Measurements from ENCODE around the gene LXN.
"Not testable (repeated sequence)": the region's sequence is repeated elsewhere in the genome, so short reads cannot be mapped to it uniquely, and the experiment has no call there.

Gene LXN

DNA sequence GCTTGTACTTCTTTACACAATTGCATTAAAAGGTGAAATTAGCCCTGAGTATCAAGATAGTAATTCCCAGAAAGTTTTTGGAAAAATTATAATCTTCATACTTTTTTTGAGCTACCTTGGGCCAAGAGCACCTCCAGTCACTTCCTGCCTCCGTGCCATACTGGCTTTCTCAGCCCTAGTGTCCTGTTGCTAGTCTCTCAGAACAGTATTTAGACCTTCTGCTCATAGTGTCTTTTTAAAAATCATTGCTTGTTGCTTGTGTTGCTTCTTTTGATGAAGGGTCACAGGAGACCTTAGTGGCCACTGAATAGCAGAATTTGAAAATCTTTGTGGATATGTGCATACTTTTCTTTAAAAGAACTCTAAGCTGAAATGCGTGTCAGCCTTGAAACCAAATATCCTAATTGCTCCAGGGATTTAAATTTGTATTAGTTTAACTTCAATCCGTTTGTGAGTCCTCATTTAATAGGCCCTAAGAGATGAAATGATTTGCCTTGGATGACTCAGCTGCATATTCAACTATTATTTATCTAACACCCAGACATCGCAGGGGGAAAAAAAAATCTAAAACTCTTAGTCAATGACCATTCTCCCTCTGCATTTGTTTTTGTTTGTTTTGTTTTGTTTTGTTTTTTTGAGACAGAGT, 29.1 kb upstream of the LXN start:
- H3K27ac ChIP-seq (ENCODE audit: low read depth, low read length), result no peak overlapping the region
- H3K36me3 ChIP-seq (ENCODE audit: control insufficient read depth, insufficient read depth, low read length), result no peaks in the 10 kb centered on the region
- H3K4me3 ChIP-seq (ENCODE audit: low read length), result no peak overlapping the region
- H3K4me1 ChIP-seq (ENCODE audit: control insufficient read depth, insufficient read depth, low read length), result no peaks in the 10 kb centered on the region
- H3K9ac ChIP-seq (ENCODE audit: low read length), result no peak overlapping the region
- no peaks in the 10 kb centered on the region for H3K27me3 ChIP-seq (ENCODE audit: control insufficient read depth, insufficient read depth, low read length)

DNA sequence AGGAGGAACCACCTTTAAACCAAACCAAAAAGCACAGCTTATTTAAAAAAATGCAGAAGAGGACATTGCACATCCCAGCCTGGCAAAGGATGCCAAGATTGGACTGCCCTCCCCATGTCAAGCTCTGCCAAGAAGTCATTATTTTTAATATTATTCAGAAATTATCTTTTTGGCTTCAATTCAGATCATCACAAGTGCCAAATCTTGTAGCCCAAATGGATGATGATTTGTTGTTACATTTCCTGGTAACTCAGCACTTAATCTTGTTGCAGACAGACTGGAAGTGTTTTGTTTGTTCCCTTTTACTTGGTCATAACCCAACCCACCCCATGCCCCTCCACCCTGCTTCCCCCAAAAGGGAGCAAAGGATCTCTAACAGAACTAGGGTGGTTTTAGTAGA, 28.1 kb upstream of the LXN start:
- H3K27me3 ChIP-seq (ENCODE audit: control insufficient read depth, insufficient read depth, low read length), result no peaks in the 10 kb centered on the region
- H3K4me3 ChIP-seq (ENCODE audit: low read length), result no peak overlapping the region
- no peaks in the 10 kb centered on the region for H3K36me3 ChIP-seq (ENCODE audit: control insufficient read depth, insufficient read depth, low read length)
- no peak overlapping the region for H3K27ac ChIP-seq (ENCODE audit: low read depth, low read length)
- H3K9ac ChIP-seq (ENCODE audit: low read length), result no peak overlapping the region
- no peaks in the 10 kb centered on the region for H3K4me1 ChIP-seq (ENCODE audit: control insufficient read depth, insufficient read depth, low read length)

DNA sequence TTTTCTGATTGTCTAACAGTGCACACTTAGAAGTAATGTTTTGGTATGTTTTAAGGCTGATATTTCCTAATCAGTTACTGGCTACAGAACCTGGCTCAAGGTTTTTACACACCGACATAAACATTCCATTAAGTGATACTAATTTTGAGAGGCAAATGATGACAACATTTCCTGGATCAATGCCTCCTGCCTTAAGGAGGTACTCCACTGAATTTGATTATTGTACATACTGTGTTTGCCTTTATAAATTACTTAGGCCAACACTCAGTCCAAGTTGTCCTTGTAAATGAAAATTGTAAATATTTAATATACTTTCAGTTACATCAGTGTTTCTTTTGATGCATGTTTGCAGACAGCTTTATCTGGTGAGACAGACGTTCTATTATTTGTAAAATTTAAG, 24.2 kb upstream of the LXN start:
- H3K9ac ChIP-seq (ENCODE audit: low read length), result no peak overlapping the region
- no peaks in the 10 kb centered on the region for H3K4me1 ChIP-seq (ENCODE audit: control insufficient read depth, insufficient read depth, low read length)
- H3K27ac ChIP-seq (ENCODE audit: low read depth, low read length), result no peak overlapping the region
- peaks cover 8% of the 10 kb centered on the region for H3K36me3 ChIP-seq (ENCODE audit: control insufficient read depth, insufficient read depth, low read length)
- H3K4me3 ChIP-seq (ENCODE audit: low read length), result no peak overlapping the region
- H3K27me3 ChIP-seq (ENCODE audit: control insufficient read depth, insufficient read depth, low read length), result no peaks in the 10 kb centered on the region

DNA sequence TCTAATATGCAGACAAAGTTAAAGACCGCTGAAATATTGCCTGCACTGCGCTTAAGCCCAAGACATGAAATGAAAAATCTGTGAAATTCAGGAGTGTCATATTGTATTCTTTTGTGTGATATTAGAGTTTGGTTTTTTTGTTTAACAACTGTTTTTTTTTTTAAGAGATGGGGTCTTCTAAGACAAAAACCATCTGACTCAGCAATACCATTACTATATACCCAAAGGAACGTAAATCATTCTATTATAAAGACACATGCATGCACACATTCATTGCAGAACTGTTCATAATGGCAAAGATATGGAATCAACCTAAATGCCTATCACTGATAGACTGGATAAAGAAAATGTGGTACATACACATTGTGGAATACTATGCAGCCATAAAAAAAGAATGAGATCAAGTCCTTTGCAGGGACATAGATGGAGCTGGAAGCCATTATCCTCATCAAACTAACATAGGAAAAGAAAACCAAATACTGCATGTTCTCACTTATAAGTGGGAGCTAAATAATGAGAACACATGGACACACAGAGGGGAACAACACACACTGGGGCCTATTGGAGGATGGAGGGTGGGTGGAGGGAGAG, 21.5 kb upstream of the LXN start:
- H3K9ac ChIP-seq (ENCODE audit: low read length); H3K4me3 ChIP-seq (ENCODE audit: low read length); H3K27me3 ChIP-seq (ENCODE audit: control insufficient read depth, insufficient read depth, low read length); H3K4me1 ChIP-seq (ENCODE audit: control insufficient read depth, insufficient read depth, low read length); H3K27ac ChIP-seq (ENCODE audit: low read depth, low read length): not testable (repeated sequence)
- peaks cover 12% of the 10 kb centered on the region for H3K36me3 ChIP-seq (ENCODE audit: control insufficient read depth, insufficient read depth, low read length)

- no peaks in the 10 kb centered on the region for H3K27me3 ChIP-seq (ENCODE audit: control insufficient read depth, insufficient read depth, low read length)
- no peaks in the 10 kb centered on the region for H3K4me1 ChIP-seq (ENCODE audit: control insufficient read depth, insufficient read depth, low read length)
- H3K9ac ChIP-seq (ENCODE audit: low read length), result no peak overlapping the region
- no peak overlapping the region for H3K4me3 ChIP-seq (ENCODE audit: low read length)
- H3K36me3 ChIP-seq (ENCODE audit: control insufficient read depth, insufficient read depth, low read length), result peaks cover 6% of the 10 kb centered on the region
- no peak overlapping the region for H3K27ac ChIP-seq (ENCODE audit: low read depth, low read length)
Observed at GRCh38 chr3:158685159-158685558, 12.7 kb upstream of the LXN start.

- no peak overlapping the region for H3K9ac ChIP-seq (ENCODE audit: low read length)
- no peaks in the 10 kb centered on the region for H3K4me1 ChIP-seq (ENCODE audit: control insufficient read depth, insufficient read depth, low read length)
- no peak overlapping the region for H3K27ac ChIP-seq (ENCODE audit: low read depth, low read length)
- H3K4me3 ChIP-seq (ENCODE audit: low read length), result no peak overlapping the region
- H3K36me3 ChIP-seq (ENCODE audit: control insufficient read depth, insufficient read depth, low read length), result peaks cover 6% of the 10 kb centered on the region
- H3K27me3 ChIP-seq (ENCODE audit: control insufficient read depth, insufficient read depth, low read length), result no peaks in the 10 kb centered on the region
Observed at GRCh38 chr3:158683230-158683962, 10.9 kb upstream of the LXN start.

GRCh38 chr3:158680861-158681260, 8.4 kb upstream of the LXN start:
- Histone ChIP-seq H3K27ac (ENCODE audit: low read depth, low read length) (no peak overlapping the region), H3K36me3 (ENCODE audit: control insufficient read depth, insufficient read depth, low read length) (peaks cover 4% of the 10 kb centered on the region), H3K9ac (ENCODE audit: low read length) (no peak overlapping the region), H3K27me3 (ENCODE audit: control insufficient read depth, insufficient read depth, low read length) (no peaks in the 10 kb centered on the region), H3K4me1 (ENCODE audit: control insufficient read depth, insufficient read depth, low read length) (no peaks in the 10 kb centered on the region), H3K4me3 (ENCODE audit: low read length) (no peak overlapping the region)

GRCh38 chr3:158679547-158680000, 7.1 kb upstream of the LXN start:
- no peak overlapping the region for H3K9ac ChIP-seq (ENCODE audit: low read length)
- no peak overlapping the region for H3K4me3 ChIP-seq (ENCODE audit: low read length)
- no peak overlapping the region for H3K27ac ChIP-seq (ENCODE audit: low read depth, low read length)
- H3K27me3 ChIP-seq (ENCODE audit: control insufficient read depth, insufficient read depth, low read length), result no peaks in the 10 kb centered on the region
- no peaks in the 10 kb centered on the region for H3K4me1 ChIP-seq (ENCODE audit: control insufficient read depth, insufficient read depth, low read length)
- peaks cover 2% of the 10 kb centered on the region for H3K36me3 ChIP-seq (ENCODE audit: control insufficient read depth, insufficient read depth, low read length)

DNA sequence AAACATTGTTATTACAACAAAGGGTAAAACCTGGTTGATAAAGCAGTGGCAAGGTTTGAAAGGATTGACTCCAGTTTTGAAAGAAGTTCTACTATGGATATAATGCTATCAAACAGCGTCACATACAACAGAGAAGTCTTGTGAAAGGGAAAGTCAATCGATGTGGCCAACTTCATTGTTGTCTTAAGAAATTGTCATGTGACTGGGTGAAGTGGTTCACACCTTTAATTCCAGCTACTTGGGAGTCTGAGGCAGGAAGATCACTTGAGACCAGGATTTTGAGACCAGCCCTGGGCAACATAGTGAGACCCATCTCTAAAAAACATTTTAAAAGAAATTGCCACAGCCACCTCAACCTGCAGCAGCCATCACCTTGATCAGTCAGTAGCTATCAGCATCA, 6.2 kb upstream of the LXN start:
- Histone ChIP-seq H3K4me1 (ENCODE audit: control insufficient read depth, insufficient read depth, low read length) (no peaks in the 10 kb centered on the region), H3K9ac (ENCODE audit: low read length) (no peak overlapping the region), H3K36me3 (ENCODE audit: control insufficient read depth, insufficient read depth, low read length) (peaks cover 2% of the 10 kb centered on the region), H3K27ac (ENCODE audit: low read depth, low read length) (no peak overlapping the region), H3K27me3 (ENCODE audit: control insufficient read depth, insufficient read depth, low read length) (no peaks in the 10 kb centered on the region), H3K4me3 (ENCODE audit: low read length) (no peak overlapping the region)

GRCh38 chr3:158671821-158672214, 630 bp downstream of the LXN start:
- Histone ChIP-seq H3K36me3 (ENCODE audit: control insufficient read depth, insufficient read depth, low read length) (peaks cover 6% of the 10 kb centered on the region), H3K4me3 (ENCODE audit: low read length) (peak overlapping the region; percentile 83), H3K27ac (ENCODE audit: low read depth, low read length) (peak overlapping the region; percentile 28), H3K4me1 (ENCODE audit: control insufficient read depth, insufficient read depth, low read length) (no peaks in the 10 kb centered on the region), H3K27me3 (ENCODE audit: control insufficient read depth, insufficient read depth, low read length) (no peaks in the 10 kb centered on the region), H3K9ac (ENCODE audit: low read length) (peak overlapping the region; percentile 56)

DNA sequence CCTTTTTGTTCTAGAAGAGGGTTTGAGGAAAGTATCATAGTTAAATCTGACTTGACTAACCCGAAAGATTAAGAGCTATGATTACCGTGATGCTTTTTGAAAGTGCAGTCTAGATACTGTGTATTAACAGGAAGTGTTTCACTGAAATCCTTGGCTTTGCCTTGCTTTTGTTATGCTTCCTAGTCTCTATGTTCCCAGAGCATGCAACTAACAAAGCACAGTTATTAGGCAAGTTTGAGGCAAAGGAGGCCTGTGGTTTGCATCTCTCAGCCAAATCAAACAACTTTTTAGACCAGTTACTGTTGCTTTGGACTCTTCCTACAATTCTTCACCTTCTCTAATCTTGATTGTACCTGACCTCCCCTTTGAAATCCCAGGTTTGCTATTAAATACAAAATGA, 3.9 kb downstream of the LXN start:
- Histone ChIP-seq H3K4me3 (ENCODE audit: low read length) (no peak overlapping the region), H3K36me3 (ENCODE audit: control insufficient read depth, insufficient read depth, low read length) (peaks cover 15% of the 10 kb centered on the region), H3K9ac (ENCODE audit: low read length) (no peak overlapping the region)

DNA sequence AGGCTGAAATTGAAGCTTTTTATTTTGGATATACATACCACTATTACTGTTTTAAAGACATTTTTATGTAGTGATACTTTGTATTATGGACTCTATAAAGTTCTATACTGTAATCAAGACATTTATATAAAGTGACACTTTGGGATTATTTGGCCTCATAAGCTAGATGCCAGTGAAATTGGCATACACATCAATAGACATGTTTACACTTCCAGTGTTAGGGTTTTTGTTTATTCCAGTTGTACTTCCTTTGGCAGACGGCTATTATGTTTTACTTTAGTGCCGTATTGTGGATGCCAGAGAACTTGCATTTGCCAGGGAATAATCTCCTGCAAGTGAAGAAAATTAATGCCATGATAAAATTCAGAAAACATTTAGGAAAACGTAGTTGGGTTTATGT, 6.0 kb downstream of the LXN start:
- Histone ChIP-seq H3K36me3 (ENCODE audit: control insufficient read depth, insufficient read depth, low read length) (peaks cover 23% of the 10 kb centered on the region), H3K27me3 (ENCODE audit: control insufficient read depth, insufficient read depth, low read length) (no peaks in the 10 kb centered on the region), H3K27ac (ENCODE audit: low read depth, low read length) (no peak overlapping the region), H3K4me3 (ENCODE audit: low read length) (no peak overlapping the region), H3K9ac (ENCODE audit: low read length) (no peak overlapping the region), H3K4me1 (ENCODE audit: control insufficient read depth, insufficient read depth, low read length) (no peaks in the 10 kb centered on the region)

More for the DNA sequence above, 3.9 kb downstream of the LXN start:
- H3K4me1 ChIP-seq (ENCODE audit: control insufficient read depth, insufficient read depth, low read length), result no peaks in the 10 kb centered on the region
- H3K27me3 ChIP-seq (ENCODE audit: control insufficient read depth, insufficient read depth, low read length), result no peaks in the 10 kb centered on the region
- H3K27ac ChIP-seq (ENCODE audit: low read depth, low read length), result no peak overlapping the region
